IMR-90 (cell line): ENCODE measurements around the gene TCHP.

Experiments
- BHLHE40 ChIP-seq: fragments of 150-350 bp; IDR thresholded peaks from 2 replicates; pipeline ENCODE4 v1.6.1; 2016; ENCODE audit warnings: mild to moderate bottlenecking, low read depth, low read length
- CEBPB ChIP-seq: IDR thresholded peaks from 2 replicates; pipeline ENCODE4 v1.6.1; 2012; ENCODE audit warnings: low read depth, low read length, improper control_type of control experiment
- CHD1 ChIP-seq: IDR thresholded peaks from 2 replicates; pipeline ENCODE4 v1.6.1; 2012; ENCODE audit warnings: low read depth, low read length, improper control_type of control experiment
- MAFK ChIP-seq: IDR thresholded peaks from 2 replicates; pipeline ENCODE4 v1.6.1; 2012; ENCODE audit warnings: low read depth, low read length, improper control_type of control experiment
- MAZ ChIP-seq: IDR thresholded peaks from 2 replicates; pipeline ENCODE4 v1.6.1; 2012; ENCODE audit warnings: low read depth, mild to moderate bottlenecking, low read length, improper control_type of control experiment, moderate library complexity, borderline replicate concordance
- MXI1 ChIP-seq: IDR thresholded peaks from 2 replicates; pipeline ENCODE4 v1.6.1; 2012; ENCODE audit warnings: low read depth, mild to moderate bottlenecking, low read length, moderate library complexity, borderline replicate concordance
- POLR2A ChIP-seq: IDR thresholded peaks from 2 replicates; pipeline ENCODE4 v1.6.1; 2012; ENCODE audit warnings: mild to moderate bottlenecking, low read depth, low read length
- RAD21 ChIP-seq: IDR thresholded peaks from 2 replicates; pipeline ENCODE4 v1.6.1; 2012; ENCODE audit warnings: low read length, improper control_type of control experiment
- RCOR1 ChIP-seq: IDR thresholded peaks from 2 replicates; pipeline ENCODE4 v1.6.1; 2012; ENCODE audit warnings: mild to moderate bottlenecking, low read length, improper control_type of control experiment; ENCODE audit not compliant: insufficient replicate concordance
- SMC3 ChIP-seq: fragments of 150-350 bp; IDR thresholded peaks from 2 replicates; pipeline ENCODE4 v1.6.1; 2016; ENCODE audit warnings: low read depth, mild to moderate bottlenecking, antibody characterized with exemption, low read length, moderate library complexity
- USF2 ChIP-seq: fragments of 150-350 bp; IDR thresholded peaks from 2 replicates; pipeline ENCODE4 v1.6.1; 2017; ENCODE audit warnings: mild to moderate bottlenecking, antibody characterized with exemption, low read length, low read depth
- TF ChIP-seq, protein P1 (sequence below): conservative IDR thresholded peaks from 2 replicates; pipeline ENCODE4 v1.5.1; 2012; ENCODE audit warnings: mild to moderate bottlenecking, low read depth, low read length, improper control_type of control experiment
- TF ChIP-seq, protein P2 (sequence below): fragments of 150-350 bp; IDR thresholded peaks from 2 replicates; pipeline ENCODE4 v1.6.1; 2016; ENCODE audit warnings: low read depth, mild to moderate bottlenecking, low read length, moderate library complexity, borderline replicate concordance

GRCh38 chr12:109890620-109891170 is 9.4 kb upstream of the TCHP start:
- TF ChIP-seq, protein P1, sequence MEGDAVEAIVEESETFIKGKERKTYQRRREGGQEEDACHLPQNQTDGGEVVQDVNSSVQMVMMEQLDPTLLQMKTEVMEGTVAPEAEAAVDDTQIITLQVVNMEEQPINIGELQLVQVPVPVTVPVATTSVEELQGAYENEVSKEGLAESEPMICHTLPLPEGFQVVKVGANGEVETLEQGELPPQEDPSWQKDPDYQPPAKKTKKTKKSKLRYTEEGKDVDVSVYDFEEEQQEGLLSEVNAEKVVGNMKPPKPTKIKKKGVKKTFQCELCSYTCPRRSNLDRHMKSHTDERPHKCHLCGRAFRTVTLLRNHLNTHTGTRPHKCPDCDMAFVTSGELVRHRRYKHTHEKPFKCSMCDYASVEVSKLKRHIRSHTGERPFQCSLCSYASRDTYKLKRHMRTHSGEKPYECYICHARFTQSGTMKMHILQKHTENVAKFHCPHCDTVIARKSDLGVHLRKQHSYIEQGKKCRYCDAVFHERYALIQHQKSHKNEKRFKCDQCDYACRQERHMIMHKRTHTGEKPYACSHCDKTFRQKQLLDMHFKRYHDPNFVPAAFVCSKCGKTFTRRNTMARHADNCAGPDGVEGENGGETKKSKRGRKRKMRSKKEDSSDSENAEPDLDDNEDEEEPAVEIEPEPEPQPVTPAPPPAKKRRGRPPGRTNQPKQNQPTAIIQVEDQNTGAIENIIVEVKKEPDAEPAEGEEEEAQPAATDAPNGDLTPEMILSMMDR, result no peak
- TF ChIP-seq POLR2A (no peak), MXI1 (no peak), BHLHE40 (no peak), CEBPB (no peak), CHD1 (no peak), MAFK (no peak), MAZ (no peak), RAD21 (no peak), USF2 (no peak), SMC3 (no peak), RCOR1 (no peak)
- TF ChIP-seq, protein P2, sequence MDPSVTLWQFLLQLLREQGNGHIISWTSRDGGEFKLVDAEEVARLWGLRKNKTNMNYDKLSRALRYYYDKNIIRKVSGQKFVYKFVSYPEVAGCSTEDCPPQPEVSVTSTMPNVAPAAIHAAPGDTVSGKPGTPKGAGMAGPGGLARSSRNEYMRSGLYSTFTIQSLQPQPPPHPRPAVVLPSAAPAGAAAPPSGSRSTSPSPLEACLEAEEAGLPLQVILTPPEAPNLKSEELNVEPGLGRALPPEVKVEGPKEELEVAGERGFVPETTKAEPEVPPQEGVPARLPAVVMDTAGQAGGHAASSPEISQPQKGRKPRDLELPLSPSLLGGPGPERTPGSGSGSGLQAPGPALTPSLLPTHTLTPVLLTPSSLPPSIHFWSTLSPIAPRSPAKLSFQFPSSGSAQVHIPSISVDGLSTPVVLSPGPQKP, result no peak
